GM10847 (cell line): ENCODE results near the gene TAPT1.

Experiments used
- POLR2A ChIP-seq: IDR thresholded peaks from 2 replicates; pipeline ENCODE4 v1.6.1; 2011; ENCODE audit not compliant: insufficient read length; ENCODE audit errors: extremely low read depth

TAPT1 gene

GRCh38 chr4:16256343-16256742 is 30.1 kb upstream of the TAPT1 start:
- TF ChIP-seq POLR2A = no peak

GRCh38 chr4:16255730-16256129 is 29.5 kb upstream of the TAPT1 start:
- TF ChIP-seq POLR2A = no peak

- no peak for TF ChIP-seq POLR2A
These were observed 27.1 kb upstream of the TAPT1 start for GRCh38 chr4:16253127-16253960.

GRCh38 chr4:16250661-16251365 is 24.5 kb upstream of the TAPT1 start:
- no peak for TF ChIP-seq POLR2A

- TF ChIP-seq POLR2A = no peak
These were observed 22.3 kb upstream of the TAPT1 start for GRCh38 chr4:16248605-16249004.

- no peak for TF ChIP-seq POLR2A
These were observed 19.0 kb upstream of the TAPT1 start for GRCh38 chr4:16245241-16245640.

- TF ChIP-seq POLR2A = no peak
These were observed 17.0 kb upstream of the TAPT1 start for GRCh38 chr4:16243285-16243684.

- no peak for TF ChIP-seq POLR2A
These were observed 14.0 kb upstream of the TAPT1 start for GRCh38 chr4:16240300-16240699.

GRCh38 chr4:16239086-16239485 is 12.8 kb upstream of the TAPT1 start:
- no peak for TF ChIP-seq POLR2A

GRCh38 chr4:16238327-16238726 is 12.1 kb upstream of the TAPT1 start:
- no peak for TF ChIP-seq POLR2A

GRCh38 chr4:16237715-16238114 is 11.4 kb upstream of the TAPT1 start:
- no peak for TF ChIP-seq POLR2A

GRCh38 chr4:16236402-16237023 is 10.2 kb upstream of the TAPT1 start:
- TF ChIP-seq POLR2A = no peak

- no peak for TF ChIP-seq POLR2A
These were observed 8.9 kb upstream of the TAPT1 start for GRCh38 chr4:16235209-16235608.

- TF ChIP-seq POLR2A = no peak
These were observed 7.4 kb upstream of the TAPT1 start for GRCh38 chr4:16233569-16234177.

GRCh38 chr4:16231570-16232245 is 5.4 kb upstream of the TAPT1 start:
- TF ChIP-seq POLR2A = no peak
